Heart right ventricle (tissue), 16 donors: ENCODE results near the gene HK1. TPM values are rescaled to one million over a fixed set of nuclear protein-coding genes. Genes with fewer than 3 reads are reported as not detected.
A peak's percentile ranks its signal among the peaks of the same experiment; 100 is the strongest.
"Not testable (repeated sequence)": the region's sequence is repeated elsewhere in the genome, so short reads cannot be mapped to it uniquely, and the experiment has no call there.

Experiments
- ATAC-seq, 8 donors: fragments of 200-7000 bp; cut with Tn5 transposase; one replicate each; pipeline ENCODE4 v1.9.1; 2020; ENCODE audit warnings: mild to moderate bottlenecking in 8 of 8, moderate library complexity in 8 of 8, moderate number of reproducible peaks in 1 of 8
- DNase-seq, 2 donors: peaks; one replicate each; pipeline ENCODE4 v3.0.0-alpha.2; 2020
- H3K27ac ChIP-seq, 10 donors: fragments of 200-600 bp; sonication (generic) in 2 of 10; one replicate each; pipeline versions ENCODE4 v1.5.0 to v1.8.0; 2020 to 2022; ENCODE audit warnings: mild to moderate bottlenecking in 3 of 10
- H3K27me3 ChIP-seq, 7 donors: fragments of 200-600 bp; one replicate each; pipeline ENCODE4 v1.8.0; 2021 to 2022; ENCODE audit warnings: mild to moderate bottlenecking in 2 of 7
- H3K36me3 ChIP-seq, 9 donors: fragments of 200-600 bp; sonication (generic) in 1 of 9; one replicate each; pipeline versions ENCODE4 v1.5.0 to v1.8.0; 2020 to 2022; ENCODE audit warnings: mild to moderate bottlenecking in 2 of 9
- H3K4me1 ChIP-seq, 9 donors: fragments of 200-600 bp; sonication (generic) in 1 of 9; one replicate each; pipeline versions ENCODE4 v1.5.0 to v1.8.0; 2020 to 2022; ENCODE audit warnings: mild to moderate bottlenecking in 4 of 9
- H3K4me3 ChIP-seq, 10 donors: fragments of 200-600 bp; sonication (generic) in 2 of 10; one replicate each; pipeline versions ENCODE4 v1.5.0 to v1.8.0; 2020 to 2022; ENCODE audit warnings: mild to moderate bottlenecking in 7 of 10, moderate library complexity in 2 of 10
- H3K9me3 ChIP-seq, 11 donors: fragments of 200-600 bp in 10 of 11; sonication (generic) in 2 of 11; one replicate each; pipeline versions ENCODE4 v1.5.0 to v1.8.0; 2013 to 2022; ENCODE audit warnings: mild to moderate bottlenecking in 2 of 11, control low read depth in 1 of 11, moderate library complexity in 1 of 11
- WGBS, 2 donors: extraction: QIAGEN DNeasy Blood & Tissue Kit; methylation state at CpG; one replicate each; pipeline ENCODE4 v1.1.7; 2013; ENCODE audit warnings: inconsistent platforms in 1 of 2; 5-methylcytosine and 5-hydroxymethylcytosine counted together
- intact Hi-C, 10 donors: fragments of 100-400 bp; cut with DNase I; formaldehyde crosslinking; loops; one replicate each; pipeline versions ENCODE4 v1.11.1 to v1.14.2; 2022
- polyA plus RNA-seq, 2 donors: library from polyadenylated mRNA; stranded (reverse); fragments of 200-250 nt; gene quantifications; one replicate each; pipeline ENCODE4 v1.2.3, GENCODE V29; 2013
- total RNA-seq, 10 donors: library from RNA; stranded (reverse); fragmentation: NEBNext Ultra II Directional in 3 of 10; extraction: Animal tissue kit (Norgen Biotek cat#: 25700) in 3 of 10; gene quantifications; one replicate each; pipeline versions ENCODE4 v1.2.1 to v1.2.4, GENCODE V29; 2021 to 2023
- TF ChIP-seq, protein P1 (sequence below), 9 donors: fragments of 200-600 bp; sonication (generic) in 2 of 9; IDR thresholded peaks; one replicate each; pipeline versions ENCODE4 v1.5.0 to v1.8.0; 2021 to 2022; ENCODE audit warnings: antibody characterized with exemption in 9 of 9, mild to moderate bottlenecking in 5 of 9, moderate library complexity in 1 of 9
- donor health status: Arrhythmogenic right ventricular cardiomyopathy.
- donor health status: ischemic (EF 13 %, LVEDD 7.1; RV severe dilation, severe dysfunction).
- donor health status: healthy with polysubstance abuse.
- donor health status: DM: no; HTN: yes; CAD: no.
- donor health status: DM: no; HTN: no; CAD: no.
- donor health status: ischemic (EF 25% LVEDD 6.9; RV normal size, moderate dysfunction).
- donor health status: ischemic (EF 25% LVEDD 5.7; RV mildly dilated, moderate dysfunction).
- donor health status: healthy.
- donor health status: DM: yes; HTN: yes; CAD: no.
- donor health status: Ischemic cardiomyopathy.
- donor health status: ischemic (EF 35%, LVEDD 5.7; RV mildly dilated, moderate dysfunction).
- donor health status: nonischemic (EF 11% LVEDD 7.7; RV severe dilation, severe dysfunction).
- donor health status: DM: yes; HTN: yes; CAD: no.
- donor health status: PGD.
- donor health status: ischemic (EF 29% LVEDD 5.4; RV normal size, mild dysfunction).
- donor health status: nonischemic (EF 23%, LVEDD 6.1; RV moderate dilation, normal function).

HK1 gene
- total and polyA plus RNA-seq, 12 donors = 51.9 to 322 (median 233) TPM

- intact Hi-C loops = loop anchor here in 4 of 10 donors (5.0 to 10.0 kb wide), 4 partner anchors 42 to 72 kb away; no protein-coding TSS in a partner anchor
- peak overlapping the region in 9 of 10 donors; percentile 68 to 100 (median 88) for H3K4me3 ChIP-seq
- H3K36me3 ChIP-seq = peaks cover 0 to 5% (median 0%) of the 10 kb centered on the region in 9 donors
- TF ChIP-seq, protein P1, sequence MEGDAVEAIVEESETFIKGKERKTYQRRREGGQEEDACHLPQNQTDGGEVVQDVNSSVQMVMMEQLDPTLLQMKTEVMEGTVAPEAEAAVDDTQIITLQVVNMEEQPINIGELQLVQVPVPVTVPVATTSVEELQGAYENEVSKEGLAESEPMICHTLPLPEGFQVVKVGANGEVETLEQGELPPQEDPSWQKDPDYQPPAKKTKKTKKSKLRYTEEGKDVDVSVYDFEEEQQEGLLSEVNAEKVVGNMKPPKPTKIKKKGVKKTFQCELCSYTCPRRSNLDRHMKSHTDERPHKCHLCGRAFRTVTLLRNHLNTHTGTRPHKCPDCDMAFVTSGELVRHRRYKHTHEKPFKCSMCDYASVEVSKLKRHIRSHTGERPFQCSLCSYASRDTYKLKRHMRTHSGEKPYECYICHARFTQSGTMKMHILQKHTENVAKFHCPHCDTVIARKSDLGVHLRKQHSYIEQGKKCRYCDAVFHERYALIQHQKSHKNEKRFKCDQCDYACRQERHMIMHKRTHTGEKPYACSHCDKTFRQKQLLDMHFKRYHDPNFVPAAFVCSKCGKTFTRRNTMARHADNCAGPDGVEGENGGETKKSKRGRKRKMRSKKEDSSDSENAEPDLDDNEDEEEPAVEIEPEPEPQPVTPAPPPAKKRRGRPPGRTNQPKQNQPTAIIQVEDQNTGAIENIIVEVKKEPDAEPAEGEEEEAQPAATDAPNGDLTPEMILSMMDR (IDR thresholded peaks at IDR 0.05) = no peak
- WGBS, 2 donors = 49 to 59% methylated on average over 3 of the region's 3 CpGs
- H3K4me1 ChIP-seq = peaks cover 4 to 84% (median 50%) of the 10 kb centered on the region in 9 donors
- DNase-seq (no peak), ATAC-seq (no peak)
- no peaks in the 10 kb centered on the region for H3K9me3 ChIP-seq
- no peaks in the 10 kb centered on the region for H3K27me3 ChIP-seq
- peak overlapping the region in 8 of 10 donors; percentile 94 to 99 (median 96) for H3K27ac ChIP-seq
These were observed 42.2 kb downstream of the HK1 start for GRCh38 chr10:69320521-69320920.

GRCh38 chr10:69321039-69321715 is 42.9 kb downstream of the HK1 start:
- no peaks in the 10 kb centered on the region for H3K9me3 ChIP-seq
- H3K36me3 ChIP-seq = peaks cover 0 to 5% (median 0%) of the 10 kb centered on the region in 9 donors
- DNase-seq = no peak
- intact Hi-C loops = loop anchor here in 4 of 10 donors (5.0 to 10.0 kb wide), 4 partner anchors 41 to 71 kb away; no protein-coding TSS in a partner anchor
- H3K27ac ChIP-seq = peak overlapping the region in 7 of 10 donors; percentile 94 to 99 (median 97)
- H3K4me1 ChIP-seq = peaks cover 4 to 86% (median 56%) of the 10 kb centered on the region in 9 donors
- 78 to 80% methylated on average over 10 of the region's 10 CpGs for WGBS, 2 donors
- TF ChIP-seq, protein P1 (IDR thresholded peaks at IDR 0.05) = no peak
- H3K27me3 ChIP-seq = no peaks in the 10 kb centered on the region
- peak overlapping the region in 3 of 10 donors; percentile 76 to 88 (median 82) for H3K4me3 ChIP-seq
- no peak for ATAC-seq

DNA sequence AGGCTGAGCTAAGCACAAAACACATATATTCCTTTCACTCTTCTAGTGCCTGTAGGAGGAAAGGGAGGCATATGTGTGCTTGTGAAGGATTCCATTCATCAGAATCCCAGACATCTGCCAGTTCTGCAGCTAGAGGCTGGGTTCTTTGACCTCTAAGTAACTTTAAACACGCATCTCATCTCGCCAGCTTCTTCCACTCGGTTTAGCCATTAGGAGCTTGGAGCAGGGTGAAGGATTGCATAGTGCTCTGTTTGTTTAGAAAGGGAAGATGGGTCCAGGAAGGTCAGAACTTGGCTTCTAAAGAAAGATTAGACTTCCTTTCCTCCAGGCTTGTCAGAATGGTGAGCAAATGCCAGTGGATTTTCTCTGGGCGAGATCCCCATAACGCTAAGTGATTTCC is 43.6 kb downstream of the HK1 start:
- TF ChIP-seq, protein P1 (IDR thresholded peaks at IDR 0.05) = no peak
- intact Hi-C loops = loop anchor here in 4 of 10 donors (5.0 to 10.0 kb wide), 4 partner anchors 40 to 70 kb away; no protein-coding TSS in a partner anchor
- H3K36me3 ChIP-seq = peaks cover 0 to 5% (median 0%) of the 10 kb centered on the region in 9 donors
- peak overlapping the region in 3 of 10 donors; percentile 10 to 99 (median 97) for H3K27ac ChIP-seq
- ATAC-seq (no peak), DNase-seq (no peak)
- H3K27me3 ChIP-seq = no peaks in the 10 kb centered on the region
- 51 to 62% methylated on average over 5 of the region's 5 CpGs for WGBS, 2 donors
- H3K4me3 ChIP-seq = no peak overlapping the region
- H3K9me3 ChIP-seq = no peaks in the 10 kb centered on the region
- H3K4me1 ChIP-seq = peaks cover 9 to 87% (median 63%) of the 10 kb centered on the region in 9 donors

- DNase-seq, H3K27me3 ChIP-seq, H3K36me3 ChIP-seq, H3K4me3 ChIP-seq, ATAC-seq, H3K9me3 ChIP-seq: not testable (repeated sequence)
- Histone ChIP-seq H3K27ac (peak overlapping the region in 2 of 10 donors; percentile 10 to 99), H3K4me1 (peaks cover 9 to 87% (median 68%) of the 10 kb centered on the region in 9 donors)
- intact Hi-C loops = loop anchor here in 4 of 10 donors (5.0 to 10.0 kb wide), 4 partner anchors 40 to 70 kb away; no protein-coding TSS in a partner anchor
- 95 to 97% methylated on average over 5 to 6 of the region's 7 CpGs for WGBS, 2 donors
These were observed 44.0 kb downstream of the HK1 start for GRCh38 chr10:69322346-69322745.
